Peyer's patch (tissue), 4 donors: Measurements from ENCODE around the gene ARHGEF12.

Experiments
- CTCF ChIP-seq, 6 experiments: fragments of 450-650 bp in 4 of 6; fragments of 200-600 bp in 2 of 6; sonication (generic) in 1 of 6; IDR thresholded peaks; one replicate each; pipeline ENCODE4 v1.5.1; 2017 to 2019; ENCODE audit warnings: antibody characterized with exemption in 6 of 6, mild to moderate bottlenecking in 3 of 6, moderate library complexity in 1 of 6
- POLR2A ChIP-seq, 2 donors: fragments of 450-650 bp; IDR thresholded peaks; one replicate each; pipeline ENCODE4 v1.5.1; 2017; ENCODE audit warnings: antibody characterized with exemption in 2 of 2, mild to moderate bottlenecking in 2 of 2, moderate library complexity in 2 of 2

GRCh38 chr11:120522736-120523135 is 186.5 kb downstream of the ARHGEF12 start:
- TF ChIP-seq CTCF (IDR thresholded peaks at IDR 0.05) (no peak), POLR2A (IDR thresholded peaks at IDR 0.05) (no peak)
